GM18499 (cell line): ENCODE measurements around the gene OR5K1.

Source experiments
- ATAC-seq: cut with Tn5 transposase; IDR thresholded peaks from one replicate; pipeline ENCODE4 v1.9.1; 2021; ENCODE audit warnings: moderate number of reproducible peaks; ENCODE audit not compliant: insufficient read depth, unreplicated experiment

Gene OR5K1

GRCh38 chr3:98462901-98463300 is at the start of gene OR5K1:
Gene OR5K1, plus strand, starts transcription at chr3:98463201. Its CDS starts 6,376 bp downstream, at chr3:98469577.
- ATAC-seq, result no peak

- no peak for ATAC-seq
Measured at GRCh38 chr3:98432575-98432974, 30.4 kb upstream of the OR5K1 start.

- no peak for ATAC-seq
Measured at GRCh38 chr3:98433764-98434163, 29.2 kb upstream of the OR5K1 start.

GRCh38 chr3:98434412-98434811 is 28.6 kb upstream of the OR5K1 start:
- no peak for ATAC-seq

GRCh38 chr3:98440283-98440682 is 22.7 kb upstream of the OR5K1 start:
- ATAC-seq, result no peak

GRCh38 chr3:98445949-98446406 is 17.0 kb upstream of the OR5K1 start:
- peak; percentile 80 for ATAC-seq

- no peak for ATAC-seq
Measured at GRCh38 chr3:98449606-98450193, 13.3 kb upstream of the OR5K1 start.

- ATAC-seq, result no peak
Measured at GRCh38 chr3:98450372-98450771, 12.6 kb upstream of the OR5K1 start.

- ATAC-seq, result no peak
Measured at GRCh38 chr3:98453827-98454226, 9.2 kb upstream of the OR5K1 start.

GRCh38 chr3:98454929-98455328 is 8.1 kb upstream of the OR5K1 start:
- no peak for ATAC-seq

GRCh38 chr3:98457543-98457942 is 5.5 kb upstream of the OR5K1 start:
- ATAC-seq, result no peak

- ATAC-seq, result no peak
Measured at GRCh38 chr3:98460220-98460619, 2.8 kb upstream of the OR5K1 start.

GRCh38 chr3:98482717-98483482 is 19.9 kb downstream of the OR5K1 start:
- ATAC-seq, result no peak

GRCh38 chr3:98483626-98484025 is 20.6 kb downstream of the OR5K1 start:
- ATAC-seq, result no peak

- ATAC-seq, result no peak
Measured at GRCh38 chr3:98497381-98497780, 34.4 kb downstream of the OR5K1 start, which contains the start of gene OR5K2. Gene OR5K2, plus strand, starts transcription at chr3:98497681. Its CDS starts 0 bp downstream, at chr3:98497681.

GRCh38 chr3:98500019-98500418 is 37.0 kb downstream of the OR5K1 start:
- ATAC-seq, result no peak

- ATAC-seq, result no peak
Measured at GRCh38 chr3:98501270-98501669, 38.3 kb downstream of the OR5K1 start.

GRCh38 chr3:98501863-98502576 is 39.0 kb downstream of the OR5K1 start:
- ATAC-seq, result no peak

- ATAC-seq, result no peak
Measured at GRCh38 chr3:98504539-98504938, 41.5 kb downstream of the OR5K1 start.

- ATAC-seq, result no peak
Measured at GRCh38 chr3:98508582-98508981, 45.6 kb downstream of the OR5K1 start.

- no peak for ATAC-seq
Measured at GRCh38 chr3:98512576-98512975, 49.6 kb downstream of the OR5K1 start.
